CD14-positive monocyte (primary cell): ENCODE data around the gene CUEDC2. TPM values are rescaled to one million over a fixed set of nuclear protein-coding genes. Genes with fewer than 3 reads are reported as not detected.

Experiments used
- DNase-seq, 3 donors: peaks; one replicate each; pipeline ENCODE4 v3.0.0-alpha.2; 2011 to 2022
- H2AFZ ChIP-seq: 2 replicates; pipeline ENCODE4 v1.6.0; 2012; ENCODE audit warnings: mild to moderate bottlenecking, low read depth, low read length, inconsistent platforms; ENCODE audit not compliant: insufficient read depth, poor library complexity, severe bottlenecking
- H3K27ac ChIP-seq, 2 donors: 1 replicate in 1 of 2; 2 replicates in 1 of 2; pipeline ENCODE4 v1.5.1; 2012 to 2013; ENCODE audit warnings: low read length in 2 of 2, control low read depth in 1 of 2, inconsistent platforms in 1 of 2, low read depth in 1 of 2, mild to moderate bottlenecking in 1 of 2
- H3K27me3 ChIP-seq, 2 donors: one replicate each; pipeline versions ENCODE4 v1.6.0 to v1.6.1; 2011 to 2013; ENCODE audit warnings: low read length in 2 of 2; ENCODE audit not compliant: control insufficient read depth in 2 of 2, insufficient read depth in 2 of 2
- H3K36me3 ChIP-seq, 2 donors: replicated peaks in 1 of 2; 1 replicate in 1 of 2; 2 replicates in 1 of 2; pipeline versions ENCODE4 v1.5.1 to v1.6.1; 2012 to 2013; ENCODE audit warnings: low read length in 2 of 2, control low read depth in 1 of 2, inconsistent platforms in 1 of 2, mild to moderate bottlenecking in 1 of 2; ENCODE audit not compliant: insufficient read depth in 2 of 2, control insufficient read depth in 1 of 2
- H3K4me1 ChIP-seq, 2 donors: 1 replicate in 1 of 2; 2 replicates in 1 of 2; pipeline versions ENCODE4 v1.5.1 to v1.6.1; 2012 to 2013; ENCODE audit warnings: low read length in 2 of 2, control low read depth in 1 of 2, inconsistent platforms in 1 of 2, mild to moderate bottlenecking in 1 of 2, moderate library complexity in 1 of 2; ENCODE audit not compliant: insufficient read depth in 2 of 2, control insufficient read depth in 1 of 2
- H3K4me2 ChIP-seq: replicated peaks from 2 replicates; pipeline ENCODE3; 2012; ENCODE audit warnings: low read length, moderate library complexity, mild to moderate bottlenecking; ENCODE audit not compliant: poor library complexity, severe bottlenecking; ENCODE audit errors: extremely low read depth
- H3K4me3 ChIP-seq, 3 experiments: fragments of 200-600 bp in 1 of 3; sonication (generic) in 1 of 3; replicated peaks in 1 of 3; 1 replicate in 2 of 3; 2 replicates in 1 of 3; pipeline ENCODE4 v1.5.1; 2011 to 2013; ENCODE audit warnings: low read length in 3 of 3, mild to moderate bottlenecking in 3 of 3, control low read depth in 2 of 3, low read depth in 2 of 3, inconsistent platforms in 1 of 3, moderate library complexity in 1 of 3
- H3K79me2 ChIP-seq: 2 replicates; pipeline ENCODE4 v1.6.0; 2012; ENCODE audit warnings: mild to moderate bottlenecking, control low read depth, inconsistent platforms, low read length, moderate library complexity; ENCODE audit not compliant: insufficient read depth
- H3K9ac ChIP-seq: 2 replicates; pipeline ENCODE4 v1.6.0; 2017; ENCODE audit warnings: low read length, mild to moderate bottlenecking; ENCODE audit not compliant: insufficient read depth, poor library complexity, severe bottlenecking
- H3K9me3 ChIP-seq, 2 donors: replicated peaks in 1 of 2; 1 replicate in 1 of 2; 2 replicates in 1 of 2; pipeline versions ENCODE4 v1.5.1 to v1.6.1; 2012 to 2013; ENCODE audit warnings: low read length in 2 of 2, control low read depth in 1 of 2; ENCODE audit not compliant: control insufficient read depth in 1 of 2, insufficient read depth in 1 of 2
- H4K20me1 ChIP-seq: 2 replicates; pipeline ENCODE4 v1.6.0; 2012; ENCODE audit warnings: mild to moderate bottlenecking, low read length, control low read depth, moderate library complexity; ENCODE audit not compliant: insufficient read depth
- H3K27ac Mint-ChIP-seq, 7 donors: one replicate each; pipeline ENCODE4 v1.8.0; 2020; ENCODE audit warnings: mild to moderate bottlenecking in 7 of 7, mixed read lengths in 7 of 7, moderate library complexity in 6 of 7, inconsistent platforms in 2 of 7
- H3K27me3 Mint-ChIP-seq, 3 donors: one replicate each; pipeline ENCODE4 v1.8.0; 2021 to 2022; ENCODE audit warnings: low read depth in 3 of 3, mild to moderate bottlenecking in 3 of 3, mixed read lengths in 3 of 3, moderate library complexity in 3 of 3, inconsistent platforms in 1 of 3
- H3K36me3 Mint-ChIP-seq, 2 donors: one replicate each; pipeline ENCODE4 v1.8.0; 2020; ENCODE audit warnings: mixed read lengths in 2 of 2, inconsistent platforms in 1 of 2, mild to moderate bottlenecking in 1 of 2
- H3K4me1 Mint-ChIP-seq: one replicate; pipeline ENCODE4 v1.8.0; 2020; ENCODE audit warnings: mild to moderate bottlenecking, mixed read lengths
- H3K4me3 Mint-ChIP-seq, 2 donors: one replicate each; pipeline ENCODE4 v1.8.0; 2020; ENCODE audit warnings: mild to moderate bottlenecking in 2 of 2, mixed read lengths in 2 of 2, moderate library complexity in 1 of 2
- H3K9me3 Mint-ChIP-seq, 7 donors: one replicate each; pipeline ENCODE4 v1.8.0; 2020 to 2022; ENCODE audit warnings: mixed read lengths in 7 of 7, mild to moderate bottlenecking in 6 of 7, moderate library complexity in 6 of 7, inconsistent platforms in 2 of 7
- CTCF ChIP-seq: fragments of 200-600 bp; IDR thresholded peaks from one replicate; pipeline ENCODE4 v1.8.0; 2022; ENCODE audit warnings: antibody characterized with exemption, mild to moderate bottlenecking
- WGBS: methylation state at CpG from one replicate; pipeline ENCODE4 v1.1.5; 2013; ENCODE audit warnings: missing lambda C conversion rate; ENCODE audit not compliant: insufficient coverage; 5-methylcytosine and 5-hydroxymethylcytosine counted together
- intact Hi-C, 2 donors: fragments of 100-400 bp; cut with micrococcal nuclease; formaldehyde crosslinking; loops; one replicate each; pipeline versions ENCODE4 v1.15.0 to v1.15.1; 2023
- polyA plus RNA-seq, 3 donors: library from polyadenylated mRNA; depleted of rRNA in 1 of 3; unstranded in 2 of 3; stranded (reverse) in 1 of 3; fragments of 300-500 nt in 2 of 3; fragments of >200 nt in 1 of 3; fragmentation: Illumina TruSeq in 2 of 3; gene quantifications; 1 replicate in 2 of 3; 2 replicates in 1 of 3; pipeline ENCODE4 v1.2.3, GENCODE V29; 2012 to 2021

CUEDC2 gene
- polyA plus RNA-seq, 3 donors, result 58.5 to 70.2 (median 66.7) TPM

GRCh38 chr10:102392306-102392705, 40.1 kb downstream of the CUEDC2 start:
- TF ChIP-seq CTCF, result no peak
- no peaks in the 10 kb centered on the region for H3K9me3 Mint-ChIP-seq
- intact Hi-C loops, result loop anchor here (5.0 to 10.0 kb wide), 3 partner anchors 82 to 192 kb away; no protein-coding TSS in a partner anchor

GRCh38 chr10:102389894-102390293, 42.5 kb downstream of the CUEDC2 start:
- H3K27ac Mint-ChIP-seq, result no peak overlapping the region

More at GRCh38 chr10:102392306-102392705, 40.1 kb downstream of the CUEDC2 start:
- Mint-ChIP-seq H3K27me3 (peaks cover 12 to 25% (median 24%) of the 10 kb centered on the region in 3 donors), H3K4me3 (peak overlapping the region in 1 of 2 donors; percentile 68), H3K27ac (peak overlapping the region in 1 of 7 donors; percentile 3), H3K36me3 (peaks cover 11 to 18% of the 10 kb centered on the region in 2 donors), H3K4me1 (peaks cover 22% of the 10 kb centered on the region)
- Histone ChIP-seq H4K20me1 (peaks cover 18% of the 10 kb centered on the region), H3K27ac (no peak overlapping the region), H3K27me3 (peaks cover 0 to 17% of the 10 kb centered on the region in 2 donors), H3K4me2 (no peak overlapping the region), H2AFZ (no peak overlapping the region), H3K9ac (no peak overlapping the region), H3K36me3 (peaks cover 8 to 10% of the 10 kb centered on the region in 2 donors), H3K79me2 (peaks cover 19% of the 10 kb centered on the region), H3K9me3 (no peaks in the 10 kb centered on the region), H3K4me3 (no peak overlapping the region), H3K4me1 (peaks cover 19 to 21% of the 10 kb centered on the region in 2 donors)
- DNase-seq, result no peak
- 89% methylated on average over 5 of the region's 5 CpGs for WGBS

More at GRCh38 chr10:102389894-102390293, 42.5 kb downstream of the CUEDC2 start:
- Histone ChIP-seq H3K79me2 (peaks cover 4% of the 10 kb centered on the region), H4K20me1 (peaks cover 5% of the 10 kb centered on the region), H3K27me3 (peaks cover 0 to 17% of the 10 kb centered on the region in 2 donors), H3K4me1 (peaks cover 14 to 16% of the 10 kb centered on the region in 2 donors), H3K4me3 (no peak overlapping the region), H3K9me3 (no peaks in the 10 kb centered on the region), H3K4me2 (no peak overlapping the region), H3K36me3 (no peaks in the 10 kb centered on the region), H3K9ac (no peak overlapping the region), H3K27ac (no peak overlapping the region), H2AFZ (no peak overlapping the region)
- Mint-ChIP-seq H3K27me3 (peaks cover 12 to 25% (median 24%) of the 10 kb centered on the region in 3 donors), H3K4me1 (peaks cover 19% of the 10 kb centered on the region), H3K9me3 (no peaks in the 10 kb centered on the region), H3K4me3 (peak overlapping the region in 1 of 2 donors; percentile 40), H3K36me3 (peaks cover 0 to 2% of the 10 kb centered on the region in 2 donors)
- TF ChIP-seq CTCF, result no peak
- no peak for DNase-seq
- no CpG with 5 or more reads among the region's 3 CpGs for WGBS
- intact Hi-C loops, result loop anchor here (5.0 to 10.0 kb wide), 3 partner anchors 85 to 195 kb away; no protein-coding TSS in a partner anchor
